Keratinocyte (primary cell): ENCODE data around the gene ZNF653. TPM values are rescaled to one million over a fixed set of nuclear protein-coding genes. Genes with fewer than 3 reads are reported as not detected.

Experiments used
- DNase-seq: peaks from one replicate; pipeline ENCODE4 v3.0.0-alpha.2; 2011; ENCODE audit warnings: low read depth, missing footprints, low spot score
- FAIRE-seq: peaks from 2 replicates; lab custom pipeline; 2011; peaks lifted over from hg19 to GRCh38; lab: Jason Lieb, UNC
- H2AFZ ChIP-seq: 2 replicates; pipeline ENCODE4 v1.6.0; 2012; ENCODE audit warnings: low read length, control low read depth, inconsistent platforms; ENCODE audit not compliant: control insufficient read depth
- H3K27ac ChIP-seq: 2 replicates; pipeline ENCODE4 v1.5.1; 2011; ENCODE audit warnings: low read length; ENCODE audit not compliant: control insufficient read depth, insufficient read depth
- H3K27me3 ChIP-seq: 3 replicates; pipeline ENCODE4 v1.6.0; 2011; ENCODE audit warnings: low read length; ENCODE audit not compliant: control insufficient read depth, insufficient read depth; ENCODE audit errors: extremely low read depth
- H3K36me3 ChIP-seq, 2 experiments: 2 replicates in 1 of 2; 3 replicates in 1 of 2; pipeline ENCODE4 v1.5.1; 2011; ENCODE audit warnings: low read length in 2 of 2, mild to moderate bottlenecking in 1 of 2; ENCODE audit not compliant: control insufficient read depth in 2 of 2, insufficient read depth in 2 of 2; ENCODE audit errors: extremely low read depth in 1 of 2
- H3K4me1 ChIP-seq: 3 replicates; pipeline ENCODE4 v1.5.1; 2011; ENCODE audit warnings: low read length; ENCODE audit not compliant: control insufficient read depth, insufficient read depth; ENCODE audit errors: extremely low read depth
- H3K4me2 ChIP-seq: 3 replicates; pipeline ENCODE4 v1.6.0; 2011; ENCODE audit warnings: low read depth, low read length; ENCODE audit not compliant: control insufficient read depth, insufficient read depth; ENCODE audit errors: extremely low read depth
- H3K4me3 ChIP-seq, 3 experiments: fragments of 200-600 bp in 1 of 3; sonication (generic) in 1 of 3; 2 replicates in 2 of 3; 3 replicates in 1 of 3; pipeline ENCODE4 v1.5.1; 2011 to 2016; ENCODE audit warnings: low read length in 3 of 3, mild to moderate bottlenecking in 3 of 3, control low read depth in 2 of 3, inconsistent platforms in 1 of 3, low read depth in 1 of 3, mixed read lengths in 1 of 3, mixed run types in 1 of 3, moderate library complexity in 1 of 3; ENCODE audit not compliant: control insufficient read depth in 2 of 3, insufficient read depth in 2 of 3; ENCODE audit errors: extremely low read depth in 1 of 3
- H3K79me2 ChIP-seq: 2 replicates; pipeline ENCODE4 v1.6.0; 2012; ENCODE audit warnings: low read length; ENCODE audit not compliant: control insufficient read depth, insufficient read depth
- H3K9ac ChIP-seq: 3 replicates; pipeline ENCODE4 v1.6.0; 2011; ENCODE audit warnings: low read length; ENCODE audit not compliant: control insufficient read depth, insufficient read depth; ENCODE audit errors: extremely low read depth
- H3K9me1 ChIP-seq: 3 replicates; pipeline ENCODE4 v1.6.0; 2011; ENCODE audit warnings: low read length; ENCODE audit not compliant: control insufficient read depth, insufficient read depth; ENCODE audit errors: extremely low read depth
- H3K9me3 ChIP-seq: 2 replicates; pipeline ENCODE4 v1.5.1; 2012; ENCODE audit warnings: low read depth, low read length; ENCODE audit not compliant: control insufficient read depth
- H4K20me1 ChIP-seq: 3 replicates; pipeline ENCODE4 v1.6.0; 2011; ENCODE audit warnings: low read length; ENCODE audit not compliant: control insufficient read depth, insufficient read depth; ENCODE audit errors: extremely low read depth
- CTCF ChIP-seq, 3 experiments: IDR thresholded peaks in 1 of 3; conservative IDR thresholded peaks in 1 of 3; optimal IDR thresholded peaks in 1 of 3; 2 replicates in 2 of 3; 3 replicates in 1 of 3; pipeline versions ENCODE3 to v1.5.1; 2011; ENCODE audit warnings: low read length in 3 of 3, mild to moderate bottlenecking in 3 of 3, moderate library complexity in 2 of 3, control low read depth in 1 of 3, inconsistent platforms in 1 of 3; ENCODE audit not compliant: insufficient read depth in 2 of 3; ENCODE audit errors: extremely low read depth in 1 of 3
- EZH2 ChIP-seq: IDR thresholded peaks from one replicate; pipeline ENCODE4 v1.6.1; 2012; ENCODE audit warnings: inconsistent platforms, mild to moderate bottlenecking, low read length, moderate library complexity
- dilution Hi-C: fragments of 300-500 bp; cut with MboI; formaldehyde crosslinking; loops from one replicate; pipeline ENCODE4 v1.7.0; 2020; ENCODE audit warnings: low sequenced_read_pairs; ENCODE audit not compliant: extremely low pct_ligation_motif_present
- polyA plus RNA-seq, 5 experiments: library from polyadenylated mRNA; depleted of rRNA in 3 of 5; stranded (reverse) in 3 of 5; stranded (forward) in 1 of 5; unstranded in 1 of 5; fragments of >200 nt; gene quantifications; 1 replicate in 1 of 5; 2 replicates in 3 of 5; 3 replicates in 1 of 5; pipeline versions ENCODE4 v1.2.1 to v1.2.3, GENCODE V29; 2011 to 2012; ENCODE audit warnings: missing spikeins in 2 of 5, low read depth in 1 of 5, low replicate concordance in 1 of 5

ZNF653 gene
- polyA plus RNA-seq, 1 donor (not counting 4 experiments of a cell fraction or from before 2014, with no cell fraction given), result 3.8 TPM

DNA sequence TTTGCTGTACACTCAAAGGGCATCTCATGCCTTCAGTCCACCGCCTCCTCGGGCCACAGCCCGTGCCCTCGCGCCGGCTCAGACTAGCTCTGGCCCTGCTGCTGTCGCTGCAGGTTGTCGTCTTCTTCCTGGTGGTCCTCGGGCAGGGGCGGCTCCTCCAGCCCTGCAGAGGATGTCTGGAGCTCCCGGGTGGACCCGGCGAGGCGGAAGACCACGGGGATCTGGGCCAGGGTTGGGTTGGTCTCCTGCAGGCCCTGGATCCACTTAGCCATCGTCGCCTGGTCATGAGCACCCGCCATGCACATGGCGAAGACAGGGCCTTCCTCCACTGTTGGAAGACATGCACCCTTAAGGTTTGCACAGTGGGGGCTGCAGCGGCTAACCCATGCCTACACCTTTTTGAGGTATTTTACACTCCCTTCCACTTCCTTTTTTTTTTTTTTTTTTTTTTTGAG lies 489 bp upstream of the ZNF653 start:
- peak overlapping the region; percentile 86 for H3K9ac ChIP-seq
- peak overlapping the region; percentile 95 for H2AFZ ChIP-seq
- H3K27ac ChIP-seq, result peak overlapping the region; percentile 78
- peak overlapping the region; percentile 93 for H3K4me2 ChIP-seq
- peaks cover 9% of the 10 kb centered on the region for H3K4me1 ChIP-seq
- no peaks in the 10 kb centered on the region for H3K9me3 ChIP-seq
- no peaks in the 10 kb centered on the region for H3K27me3 ChIP-seq
- no peaks in the 10 kb centered on the region for H3K79me2 ChIP-seq
- TF ChIP-seq EZH2 (no peak), CTCF (optimal IDR thresholded peaks at IDR 0.05 in 1 of 3, IDR thresholded peaks at IDR 0.05 in 1 of 3, conservative IDR thresholded peaks at IDR 0.05 in 1 of 3; ENCODE audit: extremely low read depth in 1 of 3, insufficient read depth in 2 of 3, low read length in 3 of 3) (no peak)
- H3K4me3 ChIP-seq, result peak overlapping the region; percentile 69 to 81 (median 73)
- DNase-seq (no peak), FAIRE-seq (peak; percentile 17)
- H3K36me3 ChIP-seq, result peaks cover 0 to 2% of the 10 kb centered on the region in 2 experiments
- dilution Hi-C loops, result no loop called here
- H3K9me1 ChIP-seq, result no peaks in the 10 kb centered on the region
- H4K20me1 ChIP-seq, result no peaks in the 10 kb centered on the region

GRCh38 chr19:11505032-11505503 lies 571 bp downstream of the ZNF653 start:
- dilution Hi-C loops, result no loop called here
- no peak for TF ChIP-seq CTCF (optimal IDR thresholded peaks at IDR 0.05 in 1 of 3, IDR thresholded peaks at IDR 0.05 in 1 of 3, conservative IDR thresholded peaks at IDR 0.05 in 1 of 3; ENCODE audit: extremely low read depth in 1 of 3, insufficient read depth in 2 of 3, low read length in 3 of 3)
- no peak for TF ChIP-seq EZH2
- DNase-seq (peak; percentile 66), FAIRE-seq (no peak)
- Histone ChIP-seq H3K4me2 (peak overlapping the region; percentile 73), H3K9ac (peak overlapping the region; percentile 86), H3K9me3 (no peaks in the 10 kb centered on the region), H3K4me1 (peaks cover 9% of the 10 kb centered on the region), H3K36me3 (peaks cover 0 to 1% of the 10 kb centered on the region in 2 experiments), H2AFZ (peak overlapping the region; percentile 73), H3K4me3 (peak overlapping the region; percentile 69 to 81 (median 73)), H3K79me2 (no peaks in the 10 kb centered on the region), H3K9me1 (no peaks in the 10 kb centered on the region), H3K27me3 (no peaks in the 10 kb centered on the region), H4K20me1 (no peaks in the 10 kb centered on the region), H3K27ac (peak overlapping the region; percentile 78)
